ENCODE measurements around the gene ATXN1. TPM values are rescaled to one million over a fixed set of nuclear protein-coding genes. Genes with fewer than 3 reads are reported as not detected.

ATXN1 gene
- 6.2 and 9.2 TPM in 2 replicates for total RNA-seq

DNA sequence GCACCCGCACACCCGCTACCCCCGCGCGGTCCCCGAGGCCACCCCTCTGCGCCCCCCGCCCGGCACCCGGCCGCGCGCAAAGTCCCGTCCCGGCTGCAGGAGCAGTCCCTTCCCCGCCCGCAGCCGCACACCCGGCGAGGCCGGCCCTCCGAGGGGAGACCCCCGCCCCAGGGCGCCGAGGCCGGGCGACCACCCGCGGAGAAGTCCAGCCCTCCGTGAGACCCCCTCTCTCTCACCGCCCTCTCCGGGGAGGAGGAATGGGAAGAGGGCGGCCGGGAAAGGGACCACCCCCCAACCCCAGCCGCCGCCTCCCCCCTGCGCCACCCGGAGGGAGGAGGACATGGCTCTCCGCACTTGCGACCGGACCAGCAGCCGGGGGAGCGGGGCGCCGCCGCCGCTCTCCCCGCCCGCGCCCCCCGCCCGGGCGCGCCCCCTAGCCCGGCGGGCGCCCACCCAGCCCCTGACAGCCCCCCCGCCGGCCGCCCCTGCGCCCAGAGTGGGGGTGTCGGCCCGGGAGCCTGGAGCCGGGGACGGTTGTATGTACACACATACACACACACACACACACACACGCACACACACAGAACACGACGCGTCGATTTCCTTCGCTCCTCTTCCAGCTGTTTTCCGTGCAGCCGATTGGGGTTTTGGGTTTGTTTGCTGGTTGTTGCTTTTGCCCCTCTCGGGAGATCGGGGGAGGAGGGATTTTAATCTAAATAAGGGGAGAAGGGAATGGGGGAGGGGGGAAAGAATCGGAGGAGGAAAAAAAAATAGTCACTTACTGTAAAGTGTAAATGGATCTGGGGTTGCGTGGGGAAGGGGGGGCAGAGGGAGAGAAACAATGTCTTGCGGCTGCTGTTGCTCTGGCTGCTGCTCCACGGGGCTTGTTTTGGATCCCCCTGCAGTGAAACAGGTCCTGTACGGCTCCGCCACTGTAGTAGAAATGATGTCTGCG, at the start of gene ATXN1:
TSS of gene ATXN1 (minus strand) at position 945 of the 955 bp plus-strand sequence.

